B cell (primary cell): ENCODE data around the gene ZNF791. TPM values are rescaled to one million over a fixed set of nuclear protein-coding genes. Genes with fewer than 3 reads are reported as not detected.
A peak's percentile ranks its signal among the peaks of the same experiment; 100 is the strongest.

ENCODE experiments used
- ATAC-seq: fragments of 200-7000 bp; cut with Tn5 transposase; one replicate; pipeline ENCODE4 v1.10.0; 2021; ENCODE audit warnings: low read depth, mild to moderate bottlenecking, moderate number of reproducible peaks, moderate library complexity
- CTCF ChIA-PET: fragments of 350-600 bp; sonication (Branson Sonifier 250); formaldehyde crosslinking; loops from one replicate; lab custom pipeline; 2021; ENCODE audit warnings: antibody characterized with exemption, inconsistent platforms; lab: Charles Lee
- POLR2A ChIA-PET: fragments of 350-600 bp; sonication (Branson Sonifier 250); formaldehyde crosslinking; loops from one replicate; lab custom pipeline; 2021; ENCODE audit warnings: antibody characterized with exemption; lab: Charles Lee
- DNase-seq: peaks from one replicate; pipeline ENCODE4 v3.0.0; 2013
- H2AFZ ChIP-seq: 2 replicates; pipeline ENCODE4 v1.6.1; 2012; ENCODE audit warnings: mild to moderate bottlenecking, low read depth, low read length; ENCODE audit not compliant: insufficient read depth, poor library complexity, severe bottlenecking
- H3K27ac ChIP-seq, 2 donors: 1 replicate in 1 of 2; 2 replicates in 1 of 2; pipeline ENCODE4 v1.5.1; 2012 to 2013; ENCODE audit warnings: low read length in 2 of 2, mild to moderate bottlenecking in 2 of 2, moderate library complexity in 1 of 2
- H3K27me3 ChIP-seq, 4 experiments: fragments of 200-600 bp in 1 of 4; sonication (generic) in 1 of 4; replicated peaks in 1 of 4; 1 replicate in 2 of 4; 2 replicates in 2 of 4; pipeline versions ENCODE4 v1.6.1 to v1.7.0; 2013 to 2016; ENCODE audit warnings: low read length in 3 of 4, mild to moderate bottlenecking in 2 of 4, mixed read lengths in 1 of 4, moderate library complexity in 1 of 4; ENCODE audit not compliant: insufficient read depth in 4 of 4, control insufficient read depth in 3 of 4; ENCODE audit errors: control extremely low read depth in 1 of 4
- H3K36me3 ChIP-seq, 2 experiments: replicated peaks in 1 of 2; 1 replicate in 1 of 2; 2 replicates in 1 of 2; pipeline versions ENCODE4 v1.6.1 to v1.7.1; 2013; ENCODE audit warnings: low read length in 1 of 2; ENCODE audit not compliant: insufficient read depth in 2 of 2, control insufficient read depth in 1 of 2; ENCODE audit errors: control extremely low read depth in 1 of 2, extremely low read depth in 1 of 2
- H3K4me1 ChIP-seq, 2 donors: fragments of 200-600 bp in 1 of 2; sonication (generic) in 1 of 2; 1 replicate in 1 of 2; 2 replicates in 1 of 2; pipeline versions ENCODE4 v1.5.1 to v1.6.1; 2013 to 2017; ENCODE audit warnings: low read length in 2 of 2; ENCODE audit not compliant: control insufficient read depth in 2 of 2, insufficient read depth in 2 of 2
- H3K4me2 ChIP-seq: replicated peaks from 2 replicates; pipeline ENCODE3; 2012; ENCODE audit warnings: mild to moderate bottlenecking, low read depth, low read length; ENCODE audit not compliant: poor library complexity, severe bottlenecking
- H3K4me3 ChIP-seq, 5 experiments: fragments of 200-600 bp in 1 of 5; sonication (generic) in 1 of 5; 1 replicate in 3 of 5; 2 replicates in 2 of 5; pipeline versions ENCODE4 v1.5.1 to v1.7.0; 2011 to 2016; ENCODE audit warnings: low read length in 4 of 5, mild to moderate bottlenecking in 4 of 5, low read depth in 2 of 5, control low read depth in 1 of 5, moderate library complexity in 1 of 5; ENCODE audit not compliant: insufficient read depth in 1 of 5; ENCODE audit errors: control extremely low read depth in 1 of 5, extremely low read depth in 1 of 5
- H3K79me2 ChIP-seq: fragments of 200-600 bp; sonication (generic); one replicate; pipeline ENCODE4 v1.6.0; 2016; ENCODE audit warnings: low read length; ENCODE audit not compliant: control insufficient read depth, insufficient read depth
- H3K9ac ChIP-seq: fragments of 200-600 bp; sonication (generic); 2 replicates; pipeline ENCODE4 v1.6.1; 2017; ENCODE audit warnings: mild to moderate bottlenecking, low read length, moderate library complexity
- H3K9me3 ChIP-seq, 3 donors: one replicate each; pipeline versions ENCODE4 v1.6.1 to v1.7.1; 2013; ENCODE audit warnings: low read length in 2 of 3; ENCODE audit not compliant: control insufficient read depth in 2 of 3, insufficient read depth in 1 of 3; ENCODE audit errors: control extremely low read depth in 1 of 3
- H4K20me1 ChIP-seq: 2 replicates; pipeline ENCODE4 v1.6.0; 2012; ENCODE audit warnings: mild to moderate bottlenecking, low read length; ENCODE audit not compliant: insufficient read depth, control insufficient read depth, poor library complexity, severe bottlenecking
- H3K27ac Mint-ChIP-seq: one replicate; pipeline ENCODE4 v1.8.0; 2021; ENCODE audit warnings: mixed read lengths
- H3K27me3 Mint-ChIP-seq: one replicate; pipeline ENCODE4 v1.8.0; 2021; ENCODE audit warnings: mixed read lengths
- H3K4me1 Mint-ChIP-seq: one replicate; pipeline ENCODE4 v1.8.0; 2021; ENCODE audit warnings: mixed read lengths
- H3K4me3 Mint-ChIP-seq: one replicate; pipeline ENCODE4 v1.8.0; 2021; ENCODE audit warnings: mixed read lengths
- H3K9me3 Mint-ChIP-seq: one replicate; pipeline ENCODE4 v1.8.0; 2022; ENCODE audit warnings: mixed read lengths; ENCODE audit not compliant: insufficient read depth
- CTCF ChIP-seq: fragments of 200-600 bp; IDR thresholded peaks from one replicate; pipeline ENCODE4 v1.8.0; 2022; ENCODE audit warnings: antibody characterized with exemption, mild to moderate bottlenecking
- EZH2 ChIP-seq: IDR thresholded peaks from 2 replicates; pipeline ENCODE4 v1.6.1; 2012; ENCODE audit warnings: borderline replicate concordance, low read depth, mild to moderate bottlenecking, moderate library complexity, low read length; ENCODE audit not compliant: insufficient read depth, poor library complexity, severe bottlenecking
- WGBS: methylation state at CpG from one replicate; pipeline ENCODE4 v1.1.5; 2013; ENCODE audit warnings: missing lambda C conversion rate; ENCODE audit not compliant: insufficient coverage; 5-methylcytosine and 5-hydroxymethylcytosine counted together
- intact Hi-C: fragments of 100-400 bp; cut with micrococcal nuclease; formaldehyde crosslinking; loops from one replicate; pipeline ENCODE4 v1.10.0; 2022
- polyA plus RNA-seq: library from polyadenylated mRNA; depleted of rRNA; stranded (reverse); fragments of >200 nt; gene quantifications from 2 replicates; pipeline ENCODE4 v1.2.3, GENCODE V29; 2012
- total RNA-seq, 2 donors: library from RNA; stranded (reverse); fragments of 120-200 nt in 1 of 2; gene quantifications; 1 replicate in 1 of 2; 2 replicates in 1 of 2; pipeline versions ENCODE4 v1.2.3 to v1.2.4, GENCODE V29; 2013 to 2022

Gene ZNF791
- total and polyA plus RNA-seq, 2 donors (not counting 1 experiment from before 2014, with no cell fraction given) = 17.5 to 57.9 TPM

- Histone ChIP-seq H3K27me3 (no peaks in the 10 kb centered on the region), H3K4me3 (no peak overlapping the region), H3K9me3 (no peaks in the 10 kb centered on the region), H3K79me2 (peaks cover 18% of the 10 kb centered on the region), H4K20me1 (peaks cover 11% of the 10 kb centered on the region), H3K4me2 (no peak overlapping the region), H2AFZ (no peak overlapping the region), H3K36me3 (peaks cover 3 to 11% of the 10 kb centered on the region in 2 experiments), H3K9ac (no peak overlapping the region), H3K4me1 (peaks cover 8 to 12% of the 10 kb centered on the region in 2 donors), H3K27ac (no peak overlapping the region)
- intact Hi-C loops = no loop called here
- ATAC-seq = no peak
- Mint-ChIP-seq H3K27ac (peak overlapping the region; percentile 15), H3K9me3 (no peaks in the 10 kb centered on the region), H3K4me1 (peaks cover 18% of the 10 kb centered on the region), H3K4me3 (no peak overlapping the region), H3K27me3 (no peaks in the 10 kb centered on the region)
- WGBS = 98% methylated on average over 11 of the region's 13 CpGs
- POLR2A ChIA-PET = no interaction called here
- CTCF ChIA-PET = no interaction called here
- TF ChIP-seq EZH2 (no peak), CTCF (no peak)
- no peak for DNase-seq
Measured at GRCh38 chr19:12636631-12637030, 25.9 kb downstream of the ZNF791 start.

- CTCF ChIA-PET = interaction anchor here (0.7 to 1.5 kb wide), 3 partner anchors 8 to 1804 kb away, joined by 3 to 12 read pairs (median 5); no protein-coding TSS in a partner anchor
- intact Hi-C loops = no loop called here
- no peaks in the 10 kb centered on the region for H3K27me3 Mint-ChIP-seq
- Histone ChIP-seq H3K27ac (no peak overlapping the region), H3K9me3 (no peaks in the 10 kb centered on the region), H3K9ac (no peak overlapping the region), H3K36me3 (peaks cover 0 to 6% of the 10 kb centered on the region in 2 experiments), H2AFZ (no peak overlapping the region), H4K20me1 (peaks cover 5% of the 10 kb centered on the region), H3K4me1 (peaks cover 8 to 12% of the 10 kb centered on the region in 2 donors), H3K4me3 (no peak overlapping the region), H3K4me2 (no peak overlapping the region), H3K79me2 (peaks cover 18% of the 10 kb centered on the region), H3K27me3 (no peaks in the 10 kb centered on the region)
- H3K27ac Mint-ChIP-seq = no peak overlapping the region
- TF ChIP-seq EZH2 (no peak), CTCF (no peak)
- POLR2A ChIA-PET = interaction anchor here (0.7 kb wide), 1 partner anchor 152 kb away, joined by 7 read pairs; no protein-coding TSS in a partner anchor
- no peak overlapping the region for H3K4me3 Mint-ChIP-seq
- ATAC-seq = no peak
- peaks cover 18% of the 10 kb centered on the region for H3K4me1 Mint-ChIP-seq
- H3K9me3 Mint-ChIP-seq = no peaks in the 10 kb centered on the region
- WGBS = 97% methylated on average over 21 of the region's 22 CpGs
- no peak for DNase-seq
Measured at GRCh38 chr19:12638611-12639182, 28.0 kb downstream of the ZNF791 start.
